AG10803 (cell line): ENCODE measurements around the gene BRSK1.

Experiments
- DNase-seq: peaks from one replicate; pipeline ENCODE4 v3.0.0; 2010; ENCODE audit warnings: low read depth
- H3K4me3 ChIP-seq: 2 replicates; pipeline ENCODE4 v1.5.1; 2011; ENCODE audit warnings: mild to moderate bottlenecking, low read length, control low read depth
- TF ChIP-seq, protein P1 (sequence below): conservative IDR thresholded peaks from 2 replicates; pipeline ENCODE4 v1.5.1; 2011; ENCODE audit warnings: mild to moderate bottlenecking, low read length, control low read depth, inconsistent platforms

Gene BRSK1

DNA sequence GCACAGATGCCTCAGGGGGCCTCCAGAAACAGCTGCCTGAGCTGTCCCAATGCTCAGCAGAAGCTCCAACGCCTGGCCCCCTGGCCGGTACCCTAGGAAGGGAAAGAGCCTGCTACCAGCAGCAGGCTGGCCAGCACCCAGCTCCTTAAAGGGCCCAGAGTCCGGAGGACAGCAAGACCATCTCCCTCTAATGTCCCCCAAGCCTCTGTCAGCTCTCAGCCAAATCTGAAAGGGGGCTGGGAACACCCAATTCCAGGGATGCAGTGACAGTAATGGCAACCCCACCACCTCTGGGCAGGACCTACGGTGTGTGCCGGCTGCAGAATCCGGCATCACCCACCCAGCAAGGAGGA lies 29.2 kb upstream of the BRSK1 start:
- no peak for DNase-seq
- no peak overlapping the region for H3K4me3 ChIP-seq
- TF ChIP-seq, protein P1, sequence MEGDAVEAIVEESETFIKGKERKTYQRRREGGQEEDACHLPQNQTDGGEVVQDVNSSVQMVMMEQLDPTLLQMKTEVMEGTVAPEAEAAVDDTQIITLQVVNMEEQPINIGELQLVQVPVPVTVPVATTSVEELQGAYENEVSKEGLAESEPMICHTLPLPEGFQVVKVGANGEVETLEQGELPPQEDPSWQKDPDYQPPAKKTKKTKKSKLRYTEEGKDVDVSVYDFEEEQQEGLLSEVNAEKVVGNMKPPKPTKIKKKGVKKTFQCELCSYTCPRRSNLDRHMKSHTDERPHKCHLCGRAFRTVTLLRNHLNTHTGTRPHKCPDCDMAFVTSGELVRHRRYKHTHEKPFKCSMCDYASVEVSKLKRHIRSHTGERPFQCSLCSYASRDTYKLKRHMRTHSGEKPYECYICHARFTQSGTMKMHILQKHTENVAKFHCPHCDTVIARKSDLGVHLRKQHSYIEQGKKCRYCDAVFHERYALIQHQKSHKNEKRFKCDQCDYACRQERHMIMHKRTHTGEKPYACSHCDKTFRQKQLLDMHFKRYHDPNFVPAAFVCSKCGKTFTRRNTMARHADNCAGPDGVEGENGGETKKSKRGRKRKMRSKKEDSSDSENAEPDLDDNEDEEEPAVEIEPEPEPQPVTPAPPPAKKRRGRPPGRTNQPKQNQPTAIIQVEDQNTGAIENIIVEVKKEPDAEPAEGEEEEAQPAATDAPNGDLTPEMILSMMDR, result no peak

DNA sequence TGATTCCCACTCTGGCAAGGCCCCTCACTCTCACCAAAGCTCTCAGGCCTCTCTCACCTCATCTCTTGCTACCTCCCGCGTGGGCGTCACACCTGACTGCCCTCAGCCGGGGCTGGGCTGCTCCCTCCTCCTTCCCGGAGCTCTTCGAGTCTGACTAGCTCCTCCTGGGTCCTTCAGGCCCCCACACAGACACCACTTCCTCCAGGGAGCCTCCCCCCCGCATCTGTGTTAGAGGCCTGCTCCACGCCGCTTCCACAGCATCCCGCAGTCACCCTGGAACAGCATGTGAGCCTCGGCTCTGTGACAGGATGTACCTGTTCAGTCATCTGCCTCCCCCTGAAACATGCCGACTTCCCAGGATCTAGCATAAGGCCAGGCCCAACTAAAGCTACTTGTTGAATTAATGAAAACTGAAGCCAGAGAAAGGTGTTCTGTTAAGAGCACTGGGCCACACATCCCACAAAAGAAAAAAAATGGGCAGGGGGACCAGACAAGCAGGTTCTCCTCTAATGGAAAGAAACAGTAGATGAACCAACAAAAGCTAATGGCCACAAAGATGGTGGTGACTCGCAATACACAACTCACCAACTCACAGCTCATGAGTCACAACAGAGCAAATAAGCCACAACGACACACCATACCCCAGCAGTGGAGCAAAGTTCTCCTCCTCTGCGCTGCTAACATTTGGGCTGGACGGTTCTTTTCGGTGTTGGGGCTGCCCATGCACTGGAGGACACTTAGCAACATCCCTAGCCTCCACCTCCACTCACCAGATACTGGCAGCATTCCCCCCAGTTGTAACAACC lies 28.0 kb upstream of the BRSK1 start:
- peak overlapping the region; percentile 88 for H3K4me3 ChIP-seq
- DNase-seq, result peak; percentile 15
- TF ChIP-seq, protein P1, result no peak

DNA sequence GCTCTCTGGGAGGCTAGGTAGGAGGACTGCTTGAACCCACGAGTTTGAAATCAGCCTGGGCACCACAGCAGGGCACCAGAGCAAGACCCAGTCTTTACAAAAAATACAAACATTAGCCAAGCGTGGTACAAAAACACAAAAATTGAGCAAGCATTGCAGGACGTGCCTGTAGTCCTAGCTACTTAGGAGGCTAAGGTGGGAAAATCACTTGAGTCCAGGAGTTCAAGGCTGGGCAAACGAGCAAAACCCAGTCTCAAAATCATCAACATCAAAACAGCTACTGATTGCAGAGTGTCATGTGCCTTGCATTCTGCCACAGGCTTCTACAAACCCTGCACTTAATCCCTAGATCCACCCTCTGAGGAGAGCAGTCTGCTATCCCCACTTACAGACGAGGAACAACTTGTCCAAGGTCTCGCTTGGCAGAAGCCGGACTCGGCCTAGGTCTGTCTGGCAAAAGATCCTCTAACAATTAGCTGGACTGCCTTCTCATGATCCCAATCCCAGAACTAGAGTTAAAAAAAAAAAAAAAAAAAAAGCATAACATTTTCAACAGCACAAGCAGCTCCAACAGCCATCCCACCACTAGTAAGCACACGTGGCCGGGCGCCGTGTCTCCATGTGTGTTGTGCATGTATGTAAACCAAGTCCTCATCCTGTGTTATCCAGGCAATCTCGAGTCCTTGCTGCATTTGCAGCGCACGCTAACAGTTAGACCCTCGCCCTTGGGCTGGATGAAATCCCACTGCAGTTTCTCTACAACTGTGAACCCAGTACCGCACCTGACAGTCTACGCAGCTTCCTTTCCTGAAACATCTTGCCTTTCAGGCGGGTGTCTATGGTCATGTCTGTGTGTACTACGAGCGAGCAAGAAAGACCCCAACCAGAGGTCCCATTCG lies 27.0 kb upstream of the BRSK1 start:
- peak; percentile 5 for DNase-seq
- TF ChIP-seq, protein P1, result no peak

DNA sequence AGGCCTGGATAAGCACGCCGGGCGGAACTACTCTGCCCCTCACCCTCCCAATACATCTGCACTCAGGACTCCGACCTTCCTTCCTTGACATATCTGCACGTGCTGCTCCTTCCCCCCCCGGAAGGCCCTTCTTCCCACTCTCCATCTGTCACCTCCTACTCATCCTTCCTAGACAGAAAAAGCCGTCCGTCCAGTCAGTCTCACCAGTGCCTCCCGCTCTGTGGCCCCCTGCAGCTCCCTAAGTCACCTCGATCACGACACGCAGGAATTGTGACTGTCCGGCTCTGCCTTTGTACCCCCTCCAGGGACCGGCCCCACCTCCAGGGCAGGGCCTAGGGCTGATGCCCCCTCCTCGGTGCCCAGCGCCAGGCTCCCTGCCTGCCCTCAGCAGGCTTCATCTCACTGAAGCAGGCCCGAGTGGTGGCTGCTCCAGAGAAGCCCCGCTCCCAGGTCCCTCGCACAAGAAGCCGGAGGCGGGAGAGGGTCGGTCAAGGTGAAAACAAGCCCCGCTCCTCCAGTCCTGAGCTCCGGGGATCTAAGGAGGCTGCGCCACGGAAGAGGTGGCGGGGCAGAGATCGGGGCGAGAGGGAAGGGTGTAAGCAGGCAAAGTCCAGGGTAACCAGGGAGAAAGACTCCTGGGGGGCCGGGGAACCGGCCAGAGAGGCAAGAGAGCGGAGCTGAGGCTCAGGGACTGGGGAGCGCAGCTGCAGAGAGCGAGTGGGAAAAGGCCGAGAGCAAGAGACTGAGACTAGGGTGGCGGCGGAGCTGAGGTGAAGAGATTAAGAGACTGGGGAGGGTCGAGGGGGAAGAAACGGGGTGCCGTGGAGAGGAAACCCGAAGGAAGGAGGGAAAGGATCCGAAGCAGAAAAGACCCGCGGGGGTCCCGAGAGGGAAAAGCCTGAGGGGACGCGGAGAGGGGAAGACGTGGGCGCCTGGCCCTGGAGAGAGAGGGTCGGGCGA lies 26.1 kb upstream of the BRSK1 start:
- TF ChIP-seq, protein P1, result no peak
- peak; percentile 12 for DNase-seq
- peak overlapping the region; percentile 88 for H3K4me3 ChIP-seq

More for the DNA sequence above, 27.0 kb upstream of the BRSK1 start:
- peak overlapping the region; percentile 88 for H3K4me3 ChIP-seq

DNA sequence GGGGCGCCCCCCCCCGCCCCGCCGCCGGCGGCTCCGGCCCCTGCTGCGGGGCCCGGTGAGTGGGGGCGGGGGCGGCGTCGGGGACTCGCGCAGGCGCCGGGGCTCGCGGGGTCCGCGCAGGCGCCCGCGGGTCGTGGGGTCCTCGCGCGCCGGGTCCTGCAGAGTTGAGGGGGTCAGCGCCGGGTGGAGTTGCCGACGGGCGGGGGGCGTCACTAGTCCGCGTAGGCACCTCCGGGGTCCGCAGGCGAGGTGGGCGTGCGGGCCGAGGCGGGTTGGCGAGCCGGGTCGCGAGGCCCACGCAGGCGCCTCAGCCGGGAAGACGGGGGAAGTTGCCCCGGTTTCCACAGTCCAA lies 25.3 kb upstream of the BRSK1 start:
- no peak for DNase-seq
- H3K4me3 ChIP-seq, result peak overlapping the region; percentile 88
- TF ChIP-seq, protein P1, result no peak

DNA sequence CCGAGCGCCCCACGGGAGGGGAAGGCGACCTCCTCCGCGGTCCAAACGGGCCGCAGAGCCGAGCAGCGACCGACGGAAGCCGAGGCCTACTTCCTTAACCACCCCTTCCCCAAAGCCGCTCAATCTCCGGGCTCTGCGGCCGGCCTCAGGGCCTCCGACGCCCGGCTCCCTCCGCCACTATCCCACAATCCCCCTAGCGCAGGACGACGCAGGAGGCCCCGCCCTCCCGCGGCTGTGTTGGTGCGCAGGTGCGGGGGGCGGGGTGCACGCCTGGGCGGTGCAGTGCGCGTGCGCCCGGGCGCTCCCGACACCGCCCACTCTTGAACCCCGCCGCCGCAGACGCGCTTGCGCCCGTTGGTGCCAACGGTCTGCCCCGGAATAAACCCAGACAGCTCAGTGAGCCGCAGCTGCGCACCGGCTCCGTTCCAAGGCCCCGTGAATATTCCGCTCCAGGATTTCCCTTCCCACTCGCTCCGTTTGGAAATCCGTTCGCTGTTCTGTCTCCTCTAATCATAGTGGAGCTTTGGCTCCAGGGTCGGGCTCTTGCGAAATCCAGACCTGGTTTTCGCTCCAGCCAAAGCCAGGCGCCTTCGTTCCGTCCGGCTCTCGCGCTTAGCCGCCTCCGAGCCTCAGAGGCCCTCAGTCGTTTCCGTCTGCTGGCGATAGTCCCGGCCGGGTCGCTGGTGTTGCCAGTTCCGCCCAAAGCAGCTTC lies 24.8 kb upstream of the BRSK1 start, which contains the start of gene PPP6R1:
Gene PPP6R1, minus strand, starts transcription at position 190 of the 712 bp plus-strand sequence. CDS start 11,914 bp downstream, outside the sequence.
- TF ChIP-seq, protein P1, result no peak

More for the DNA sequence above, 24.8 kb upstream of the BRSK1 start, which contains the start of gene PPP6R1:
- peak within 1 kb of the TSS; percentile 88 for H3K4me3 ChIP-seq
- DNase-seq, result peak; percentile 100
